K562 (cell line): ENCODE measurements around the gene NT5DC2. TPM values are rescaled to one million over a fixed set of nuclear protein-coding genes. Genes with fewer than 3 reads are reported as not detected.
A peak's percentile ranks its signal among the peaks of the same experiment; 100 is the strongest.

Source experiments
- ATAC-seq: fragments of 200-7000 bp; cut with Tn5 transposase; 3 replicates; pipeline ENCODE4 v1.9.1; 2020; ENCODE audit warnings: moderate library complexity
- BruUV-seq: library from RNA; stranded (reverse); fragments of 400-500 nt; replicated peaks from 2 replicates; lab custom pipeline; 2021; lab: Mats Ljungman, UMichigan
- CTCF ChIA-PET: fragments of 300-600 bp; formaldehyde crosslinking; extraction: SDS; loops from one replicate; lab custom pipeline; 2021; ENCODE audit warnings: low intra/inter-chr PET ratio; lab: Yijun Ruan, JAX
- POLR2A ChIA-PET: fragments of 300-600, 350-650 bp; sonication (Branson Sonifier 250); formaldehyde crosslinking; extraction: SDS; loops from one replicate; lab custom pipeline; 2021; ENCODE audit warnings: antibody characterized with exemption, inconsistent platforms; lab: Yijun Ruan, JAX
- DNase-seq, 4 experiments: peaks; one replicate each; pipeline versions ENCODE4 v3.0.0 to v3.0.0-alpha.2; 2011 to 2018; ENCODE audit warnings: low spot score in 3 of 4, mixed read lengths in 3 of 4; ENCODE audit errors: extremely low read depth in 1 of 4
- FAIRE-seq: peaks from 2 replicates; lab custom pipeline; 2011; peaks lifted over from hg19 to GRCh38; lab: Jason Lieb, UNC
- H2AFZ ChIP-seq: 2 replicates; pipeline ENCODE4 v1.6.0; 2011; ENCODE audit warnings: low read depth, low read length, control low read depth, inconsistent platforms
- H3K27ac ChIP-seq: fragments of 200-600 bp; 3 replicates; pipeline ENCODE4 v1.8.0; 2011; ENCODE audit warnings: low read depth, mild to moderate bottlenecking, control low read depth, inconsistent platforms, low read length, moderate library complexity, mixed read lengths; ENCODE audit errors: extremely low read depth
- H3K27me3 ChIP-seq, 2 experiments: fragments of 300-600 bp in 1 of 2; 2 replicates in 1 of 2; 3 replicates in 1 of 2; pipeline versions ENCODE4 v1.6.0 to v1.8.0; 2011; ENCODE audit warnings: inconsistent platforms in 2 of 2, low read length in 2 of 2, mild to moderate bottlenecking in 1 of 2, mixed read lengths in 1 of 2, moderate library complexity in 1 of 2; ENCODE audit not compliant: control insufficient read depth in 2 of 2, insufficient read depth in 2 of 2
- H3K36me3 ChIP-seq: fragments of 300-600 bp; 3 replicates; pipeline ENCODE4 v1.8.0; 2011; ENCODE audit warnings: mild to moderate bottlenecking, low read length, inconsistent platforms; ENCODE audit not compliant: control insufficient read depth, insufficient read depth
- H3K4me1 ChIP-seq, 2 experiments: fragments of 200-600 bp in 1 of 2; replicated peaks in 1 of 2; 2 replicates in 1 of 2; 3 replicates in 1 of 2; pipeline versions ENCODE4 v1.5.1 to v1.8.0; 2011; ENCODE audit warnings: inconsistent platforms in 2 of 2, low read length in 2 of 2, mild to moderate bottlenecking in 1 of 2, mixed read lengths in 1 of 2, moderate library complexity in 1 of 2; ENCODE audit not compliant: control insufficient read depth in 2 of 2, insufficient read depth in 2 of 2
- H3K4me2 ChIP-seq: 2 replicates; pipeline ENCODE4 v1.6.1; 2011; ENCODE audit warnings: low read length, control low read depth, inconsistent platforms, mixed read lengths; ENCODE audit not compliant: insufficient read depth
- H3K4me3 ChIP-seq: fragments of 200-600 bp; sonication (generic), shearing (Covaris generic); 2 replicates; pipeline ENCODE4 v1.5.1; 2016; ENCODE audit warnings: control low read depth, inconsistent platforms
- H3K79me2 ChIP-seq: fragments of 200-600 bp; 3 replicates; pipeline ENCODE4 v1.8.0; 2011; ENCODE audit warnings: low read length, inconsistent platforms; ENCODE audit not compliant: control insufficient read depth, insufficient read depth
- H3K9ac ChIP-seq, 2 experiments: 2 replicates each; pipeline versions ENCODE4 v1.6.0 to v1.6.1; 2011; ENCODE audit warnings: low read depth in 2 of 2, low read length in 2 of 2, control low read depth in 1 of 2, inconsistent platforms in 1 of 2, mild to moderate bottlenecking in 1 of 2, mixed read lengths in 1 of 2; ENCODE audit not compliant: insufficient read depth in 1 of 2
- H3K9me1 ChIP-seq: one replicate; pipeline ENCODE4 v1.6.0; 2011; ENCODE audit warnings: inconsistent platforms, mild to moderate bottlenecking, low read length, moderate library complexity; ENCODE audit not compliant: control insufficient read depth, insufficient read depth
- H3K9me3 ChIP-seq: replicated peaks from 2 replicates; pipeline ENCODE4 v1.5.1; 2011; ENCODE audit warnings: low read depth, low read length, inconsistent platforms; ENCODE audit not compliant: control insufficient read depth, insufficient read depth
- H4K20me1 ChIP-seq: replicated peaks from 2 replicates; pipeline ENCODE4 v1.6.1; 2011; ENCODE audit warnings: low read length, inconsistent platforms, mixed read lengths; ENCODE audit not compliant: control insufficient read depth, insufficient read depth
- CHCHD3 ChIP-seq: fragments of 250-450 bp; sonication (Bioruptor Pico); IDR thresholded peaks from 2 replicates; pipeline ENCODE4 v2.1.2; 2022; ENCODE audit warnings: mild to moderate bottlenecking
- CTCFL ChIP-seq: IDR thresholded peaks from 2 replicates; pipeline ENCODE4 v1.6.1; 2011; ENCODE audit warnings: borderline replicate concordance, low read depth, mild to moderate bottlenecking, moderate library complexity, low read length; ENCODE audit not compliant: insufficient read depth, poor library complexity, severe bottlenecking
- EP300 ChIP-seq: IDR thresholded peaks from 2 replicates; pipeline ENCODE4 v1.6.1; 2012; ENCODE audit warnings: low read length, improper control_type of control experiment
- FOXJ2 ChIP-seq: fragments of 200-800 bp; sonication (Bioruptor generic); IDR thresholded peaks from 2 replicates; pipeline ENCODE4 v1.6.1; 2016; ENCODE audit warnings: missing genetic modification characterization, missing compliant biosample characterization
- KAT7 ChIP-seq: sonication (generic); formaldehyde crosslinking; IDR thresholded peaks from 2 replicates; pipeline ENCODE4 v1.8.0; 2022; ENCODE audit warnings: missing genetic modification reagents, mild to moderate bottlenecking, borderline replicate concordance
- KAT8 ChIP-seq: fragments of 450-650 bp; IDR thresholded peaks from 2 replicates; pipeline ENCODE4 v1.6.1; 2016; ENCODE audit warnings: low read depth, mild to moderate bottlenecking
- MYC ChIP-seq, 2 experiments: fragments of 250-450 bp in 1 of 2; sonication (Bioruptor Pico) in 1 of 2; IDR thresholded peaks; 2 replicates each; pipeline versions ENCODE4 v1.5.1 to v1.6.1; 2012 to 2021; ENCODE audit warnings: low read depth in 2 of 2, borderline replicate concordance in 1 of 2, improper control_type of control experiment in 1 of 2, low read length in 1 of 2, mild to moderate bottlenecking in 1 of 2, moderate library complexity in 1 of 2
- PTRF ChIP-seq: fragments of 450-650 bp; IDR thresholded peaks from 2 replicates; pipeline ENCODE4 v1.6.1; 2016; ENCODE audit warnings: mild to moderate bottlenecking, missing genetic modification characterization, missing compliant biosample characterization
- RBFOX2 ChIP-seq: fragments of 200-400 bp; formaldehyde crosslinking; IDR thresholded peaks from 2 replicates; pipeline ENCODE4 v1.6.1; 2017; ENCODE audit warnings: low read depth, mild to moderate bottlenecking, low read length, moderate library complexity
- ZNF41 ChIP-seq: fragments of 250-450 bp; sonication (Bioruptor Pico); conservative IDR thresholded peaks from 2 replicates; pipeline ENCODE4 v1.4.0; 2020; ENCODE audit warnings: mild to moderate bottlenecking
- ZNF592 ChIP-seq: fragments of 450-650 bp; IDR thresholded peaks from 2 replicates; pipeline ENCODE4 v1.6.1; 2017; ENCODE audit warnings: antibody characterized with exemption, mild to moderate bottlenecking
- WGBS: fragments of 100-300 bp; shearing (Covaris generic); methylation state at CpG from one replicate; pipeline ENCODE4 v1.1.6; 2016; ENCODE audit warnings: low coverage, mixed read lengths; ENCODE audit not compliant: insufficient coverage; ENCODE audit errors: missing lambda C conversion rate; 5-methylcytosine and 5-hydroxymethylcytosine counted together
- in situ Hi-C: fragments of 300-500 bp; cut with MboI; formaldehyde crosslinking; loops from 4 replicates; pipeline ENCODE4 v1.15.0; 2018; ENCODE audit warnings: inconsistent platforms, mixed read lengths
- intact Hi-C: fragments of 100-400 bp; cut with micrococcal nuclease; formaldehyde crosslinking; loops from 2 replicates; pipeline ENCODE4 v1.14.2; 2022
- polyA plus RNA-seq, 8 experiments: library from polyadenylated mRNA; depleted of rRNA in 4 of 8; stranded (reverse) in 5 of 8; unstranded in 3 of 8; fragments of >200 nt; fragmentation: Nextera tagmentation in 2 of 8; fragmentation: Illumina TruSeq in 1 of 8; extraction: Ambion mirVana in 2 of 8; extraction: Trizol in 1 of 8; gene quantifications; 2 replicates each; pipeline versions ENCODE4 v1.2.1 to v1.2.3, GENCODE V29; 2011 to 2014; ENCODE audit warnings: inconsistent platforms in 1 of 8, missing spikeins in 1 of 8
- total RNA-seq, 7 experiments: library from RNA; depleted of rRNA in 6 of 7; stranded (reverse); fragments of >200 nt in 6 of 7; fragmentation: Illumina TruSeq in 2 of 7; extraction: Trizol in 2 of 7; gene quantifications; 2 replicates each; pipeline versions ENCODE4 v1.2.1 to v1.2.3, GENCODE V29; 2011 to 2021; ENCODE audit warnings: low replicate concordance in 1 of 7

The NT5DC2 gene
- total and polyA plus RNA-seq, 9 of the 15 experiments (the other 6 are each of a cell fraction or from before 2014, with no cell fraction given), result 25.6 to 168 (median 122) TPM

GRCh38 chr3:52518723-52519444, 14.8 kb downstream of the NT5DC2 start (continued):
- no peak for TF ChIP-seq CHCHD3 (CRISPR knock-in tag)
- TF ChIP-seq KAT8, result no peak
- TF ChIP-seq KAT7 (CRISPR knock-in tag), result no peak
- TF ChIP-seq PTRF (tag), result no peak
- peak; percentile 14; the same call in 1 of the 2 replicates for TF ChIP-seq RBFOX2
- no peak for TF ChIP-seq EP300

GRCh38 chr3:52517796-52518722, 15.6 kb downstream of the NT5DC2 start:
- H2AFZ ChIP-seq, result peak overlapping the region; percentile 94
- TF ChIP-seq FOXJ2 (tag), result no peak
- TF ChIP-seq ZNF41 (CRISPR knock-in tag), result no peak
- no peak for TF ChIP-seq CTCFL
- TF ChIP-seq ZNF592, result 0 out of 2 replicates have a peak, but pooled peaks have one; percentile 28
- TF ChIP-seq MYC (IDR thresholded peaks at IDR 0.05; ENCODE audit: low read depth, low read length), result 0 out of 2 replicates have a peak, but pooled peaks have one; percentile 3
- no peak for TF ChIP-seq MYC (CRISPR knock-in tag; IDR thresholded peaks at IDR 0.05; ENCODE audit: borderline replicate concordance, low read depth)
- no peaks in the 10 kb centered on the region for H3K79me2 ChIP-seq
- ChIA-PET POLR2A (no interaction called here), CTCF (no interaction called here)
- H3K36me3 ChIP-seq, result no peaks in the 10 kb centered on the region
- in situ Hi-C loops, result no loop called here
- no peaks in the 10 kb centered on the region for H3K9me3 ChIP-seq
- DNase-seq, result peak in 1 of 4 experiments; percentile 35
- H3K4me2 ChIP-seq, result peak overlapping the region; percentile 59
- H3K9me1 ChIP-seq, result no peaks in the 10 kb centered on the region
- ATAC-seq, result no peak
- peak overlapping the region; percentile 11; the same call in 1 of the 2 replicates for H3K4me3 ChIP-seq
- H4K20me1 ChIP-seq, result no peaks in the 10 kb centered on the region
- peak; percentile 11 for FAIRE-seq
- H3K27me3 ChIP-seq, result peaks cover 0 to 10% of the 10 kb centered on the region in 2 experiments; a peak in 1 of 5 replicates
- 80% methylated on average over 19 of the region's 25 CpGs for WGBS
- H3K9ac ChIP-seq, result peak overlapping the region; percentile 31 to 81; a peak in 3 of 4 replicates
- BruUV-seq, result no TSS peak
- peak overlapping the region; percentile 4; the same call in 1 of the 3 replicates for H3K27ac ChIP-seq
- peaks cover 12 to 57% of the 10 kb centered on the region in 2 experiments; a peak in 4 of 5 replicates for H3K4me1 ChIP-seq
- intact Hi-C loops, result no loop called here
